ENCODE results near the gene MAN2A2. TPM values are rescaled to one million over a fixed set of nuclear protein-coding genes. Genes with fewer than 3 reads are reported as not detected.
A peak's percentile ranks its signal among the peaks of the same experiment; 100 is the strongest.

MAN2A2 gene
- total RNA-seq = 49.4 to 57.0 TPM (median 51.4 TPM) in 3 replicates
- long read RNA-seq, transcript MAN2A2-212 (4 exons, 623 nt) = major isoform, 9 of 24 reads
- long read RNA-seq, partial matches to known transcripts = 4 of 24 reads
- long read RNA-seq, other reads (novel, unspliced or antisense) = 11 of 24 reads

DNA sequence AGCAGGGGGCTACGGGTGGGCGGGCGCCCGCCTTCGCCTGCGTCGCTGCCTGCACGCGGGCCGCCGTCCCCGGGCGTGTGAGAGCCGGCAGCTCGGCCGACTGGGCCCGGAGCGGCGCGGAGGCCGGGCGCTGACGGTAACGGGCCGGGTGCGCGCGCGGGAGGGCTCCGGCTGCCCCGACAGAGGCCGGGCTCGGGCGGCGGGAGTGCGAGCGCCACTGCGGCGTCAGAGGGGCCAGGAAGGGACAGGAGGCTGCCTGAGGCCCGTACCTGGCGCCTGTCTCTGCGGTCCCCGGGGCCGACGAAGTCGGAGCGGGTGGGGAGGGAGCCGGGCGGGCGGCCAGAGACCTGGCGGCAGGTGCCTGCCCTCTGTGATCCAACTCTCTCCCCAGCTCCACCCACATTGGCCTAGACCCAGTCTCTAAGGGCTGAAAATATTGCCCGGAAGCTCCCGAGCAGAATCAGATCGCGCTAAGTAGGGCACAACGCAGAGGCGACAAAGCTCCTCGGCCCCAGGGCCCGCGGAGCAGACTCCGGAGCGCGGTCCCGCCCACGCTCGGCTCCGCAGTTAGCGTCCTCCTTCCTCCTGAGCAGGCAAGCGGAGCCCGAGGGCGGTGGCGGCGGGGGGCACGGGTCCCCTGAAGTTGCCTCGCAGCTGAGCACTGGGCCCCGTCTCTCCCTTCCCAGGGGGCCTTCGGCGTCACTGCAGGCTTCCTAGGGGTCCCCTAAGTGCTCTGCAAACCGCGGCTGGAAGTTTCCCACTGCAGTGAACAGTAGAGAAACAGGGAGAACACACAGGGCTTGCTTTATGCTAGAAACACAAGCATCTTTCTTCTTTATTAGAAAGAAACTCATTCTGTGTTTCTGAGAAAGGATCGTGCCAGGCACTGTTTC, at the start of gene MAN2A2:
Gene MAN2A2 (plus strand): TSS at position 463 of the 893 bp plus-strand sequence. CDS start 906 bp downstream, outside the sequence.
- Mint-ChIP-seq H3K27me3 (ENCODE audit: low read depth) (no peaks in the 10 kb centered on the region), H3K4me1 (ENCODE audit: low read depth) (peaks cover 20% of the 10 kb centered on the region), H3K36me3 (ENCODE audit: low read depth) (peaks cover 23% of the 10 kb centered on the region), H3K27ac (ENCODE audit: unreplicated experiment) (peak within 1 kb of the TSS; percentile 93), H3K9me3 (ENCODE audit: low read depth) (no peaks in the 10 kb centered on the region), H3K4me3 (ENCODE audit: unreplicated experiment) (peak within 1 kb of the TSS; percentile 79)
- no peak for DNase-seq (ENCODE audit: low spot score)
- TF ChIP-seq, protein P1, sequence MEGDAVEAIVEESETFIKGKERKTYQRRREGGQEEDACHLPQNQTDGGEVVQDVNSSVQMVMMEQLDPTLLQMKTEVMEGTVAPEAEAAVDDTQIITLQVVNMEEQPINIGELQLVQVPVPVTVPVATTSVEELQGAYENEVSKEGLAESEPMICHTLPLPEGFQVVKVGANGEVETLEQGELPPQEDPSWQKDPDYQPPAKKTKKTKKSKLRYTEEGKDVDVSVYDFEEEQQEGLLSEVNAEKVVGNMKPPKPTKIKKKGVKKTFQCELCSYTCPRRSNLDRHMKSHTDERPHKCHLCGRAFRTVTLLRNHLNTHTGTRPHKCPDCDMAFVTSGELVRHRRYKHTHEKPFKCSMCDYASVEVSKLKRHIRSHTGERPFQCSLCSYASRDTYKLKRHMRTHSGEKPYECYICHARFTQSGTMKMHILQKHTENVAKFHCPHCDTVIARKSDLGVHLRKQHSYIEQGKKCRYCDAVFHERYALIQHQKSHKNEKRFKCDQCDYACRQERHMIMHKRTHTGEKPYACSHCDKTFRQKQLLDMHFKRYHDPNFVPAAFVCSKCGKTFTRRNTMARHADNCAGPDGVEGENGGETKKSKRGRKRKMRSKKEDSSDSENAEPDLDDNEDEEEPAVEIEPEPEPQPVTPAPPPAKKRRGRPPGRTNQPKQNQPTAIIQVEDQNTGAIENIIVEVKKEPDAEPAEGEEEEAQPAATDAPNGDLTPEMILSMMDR (IDR thresholded peaks at IDR 0.05) = no peak

DNA sequence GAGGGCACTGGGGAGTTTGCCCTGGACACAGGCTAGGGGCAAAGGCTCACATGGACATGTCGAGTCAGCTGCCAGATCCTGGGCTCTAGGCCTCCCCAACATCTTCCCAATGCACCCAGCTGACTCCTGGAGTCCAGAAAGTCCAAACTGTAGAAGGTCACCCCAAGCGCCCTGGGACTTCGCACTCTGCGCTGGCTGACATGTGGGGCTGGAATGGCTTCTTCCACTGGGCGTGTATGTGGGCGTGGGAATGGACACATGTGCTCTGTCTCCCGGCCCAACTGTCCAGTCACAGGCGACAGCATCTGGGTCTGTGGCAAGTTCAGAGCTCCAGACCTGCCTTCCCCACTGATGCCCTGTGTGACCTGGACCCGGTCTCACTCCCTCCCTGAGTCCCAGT, 48.0 kb upstream of the MAN2A2 start:
- TF ChIP-seq, protein P1 (IDR thresholded peaks at IDR 0.05) = no peak
- no peaks in the 10 kb centered on the region for H3K9me3 Mint-ChIP-seq (ENCODE audit: low read depth)
- DNase-seq (ENCODE audit: low spot score) = no peak
- H3K4me1 Mint-ChIP-seq (ENCODE audit: low read depth) = no peaks in the 10 kb centered on the region
- H3K36me3 Mint-ChIP-seq (ENCODE audit: low read depth) = peaks cover 2% of the 10 kb centered on the region
- no peak overlapping the region for H3K27ac Mint-ChIP-seq (ENCODE audit: unreplicated experiment)
- H3K4me3 Mint-ChIP-seq (ENCODE audit: unreplicated experiment) = no peak overlapping the region
- H3K27me3 Mint-ChIP-seq (ENCODE audit: low read depth) = peaks cover 5% of the 10 kb centered on the region

DNA sequence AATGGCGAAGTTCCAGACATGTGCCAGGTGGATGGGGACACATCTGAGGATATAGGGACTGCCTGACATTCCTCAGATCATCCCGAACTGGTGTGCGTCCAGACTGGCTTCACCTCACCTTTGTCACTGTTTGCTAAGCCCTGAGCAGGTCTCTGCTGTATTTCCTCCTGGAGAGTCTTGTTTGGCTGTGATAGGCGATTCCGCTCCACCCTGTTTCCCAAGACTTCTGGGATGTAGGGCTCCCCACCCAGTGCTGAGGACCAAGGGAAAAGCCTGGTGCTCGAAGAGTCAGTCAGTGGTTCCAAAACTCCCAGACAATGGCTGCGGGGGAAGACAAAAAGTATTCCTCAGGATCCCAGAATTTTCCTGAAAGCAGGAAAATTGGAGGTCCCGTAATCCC, 45.8 kb upstream of the MAN2A2 start:
- H3K4me1 Mint-ChIP-seq (ENCODE audit: low read depth) = no peaks in the 10 kb centered on the region
- H3K36me3 Mint-ChIP-seq (ENCODE audit: low read depth) = no peaks in the 10 kb centered on the region
- TF ChIP-seq, protein P1 (IDR thresholded peaks at IDR 0.05) = no peak
- H3K27ac Mint-ChIP-seq (ENCODE audit: unreplicated experiment) = no peak overlapping the region
- no peak for DNase-seq (ENCODE audit: low spot score)
- H3K27me3 Mint-ChIP-seq (ENCODE audit: low read depth) = no peaks in the 10 kb centered on the region
- no peaks in the 10 kb centered on the region for H3K9me3 Mint-ChIP-seq (ENCODE audit: low read depth)
- no peak overlapping the region for H3K4me3 Mint-ChIP-seq (ENCODE audit: unreplicated experiment)

DNA sequence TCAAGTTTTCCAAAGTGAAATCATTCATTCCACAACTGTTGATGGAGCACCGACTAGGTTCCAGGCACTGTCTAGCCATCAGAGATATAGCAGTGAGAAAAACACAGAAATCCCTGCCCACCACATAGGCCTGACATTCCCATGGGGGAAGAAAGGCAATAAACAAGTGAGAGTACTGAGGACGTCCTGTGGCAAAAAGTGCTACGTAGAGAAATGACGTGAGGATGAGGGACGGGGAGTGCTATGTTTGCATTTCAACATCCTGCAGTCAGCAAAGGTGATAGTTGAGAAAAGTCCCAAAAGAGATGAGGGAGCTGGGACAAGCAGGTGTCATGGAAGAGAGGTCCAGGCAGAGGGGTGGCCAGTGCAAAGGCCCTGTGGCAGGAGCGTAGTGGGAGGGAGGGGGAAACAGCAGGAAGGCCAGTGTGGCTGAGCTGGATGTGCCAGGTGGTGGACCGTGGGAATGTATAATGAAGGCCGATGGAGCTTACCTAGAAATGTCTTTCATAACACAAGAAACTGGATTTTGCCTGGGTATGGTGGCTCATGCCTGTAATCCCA, 45.1 kb upstream of the MAN2A2 start:
- peak overlapping the region; percentile 25 for H3K27ac Mint-ChIP-seq (ENCODE audit: unreplicated experiment)
- H3K27me3 Mint-ChIP-seq (ENCODE audit: low read depth) = no peaks in the 10 kb centered on the region
- no peaks in the 10 kb centered on the region for H3K9me3 Mint-ChIP-seq (ENCODE audit: low read depth)
- no peak for DNase-seq (ENCODE audit: low spot score)
- H3K36me3 Mint-ChIP-seq (ENCODE audit: low read depth) = no peaks in the 10 kb centered on the region
- H3K4me1 Mint-ChIP-seq (ENCODE audit: low read depth) = no peaks in the 10 kb centered on the region
- TF ChIP-seq, protein P1 (IDR thresholded peaks at IDR 0.05) = no peak
- no peak overlapping the region for H3K4me3 Mint-ChIP-seq (ENCODE audit: unreplicated experiment)
